ENCODE data around the gene PAX6.

The PAX6 gene

GRCh38 chr11:31796499-31797189, 14.5 kb downstream of the PAX6 start:
- no peak for DNase-seq

GRCh38 chr11:31795706-31796498, 15.2 kb downstream of the PAX6 start:
- DNase-seq: no peak

- DNase-seq: no peak
These were observed 16.6 kb downstream of the PAX6 start for GRCh38 chr11:31794548-31794947.

- DNase-seq: no peak
These were observed 17.9 kb downstream of the PAX6 start for GRCh38 chr11:31793264-31793663.

GRCh38 chr11:31792456-31792855, 18.7 kb downstream of the PAX6 start:
- no peak for DNase-seq

GRCh38 chr11:31792036-31792435, 19.1 kb downstream of the PAX6 start:
- DNase-seq: no peak

GRCh38 chr11:31790649-31791048, 20.5 kb downstream of the PAX6 start:
- no peak for DNase-seq

- DNase-seq: no peak
These were observed 23.0 kb downstream of the PAX6 start for GRCh38 chr11:31788085-31788484.

GRCh38 chr11:31786996-31787685, 24.0 kb downstream of the PAX6 start:
- DNase-seq: no peak

- DNase-seq: no peak
These were observed 26.5 kb downstream of the PAX6 start for GRCh38 chr11:31784611-31785010.

GRCh38 chr11:31783252-31783651, 27.9 kb downstream of the PAX6 start:
- DNase-seq: no peak

- no peak for DNase-seq
These were observed 28.9 kb downstream of the PAX6 start for GRCh38 chr11:31782257-31782656.

GRCh38 chr11:31780480-31780971, 30.6 kb downstream of the PAX6 start:
- DNase-seq: no peak

GRCh38 chr11:31780078-31780477, 31.0 kb downstream of the PAX6 start:
- DNase-seq: no peak

- DNase-seq: no peak
These were observed 31.7 kb downstream of the PAX6 start for GRCh38 chr11:31779374-31779791.

- DNase-seq: no peak
These were observed 38.7 kb downstream of the PAX6 start for GRCh38 chr11:31772412-31772811.

- no peak for DNase-seq
These were observed 41.0 kb downstream of the PAX6 start for GRCh38 chr11:31770011-31770700.

- no peak for DNase-seq
These were observed 42.1 kb downstream of the PAX6 start for GRCh38 chr11:31768749-31769640.

GRCh38 chr11:31767685-31768084, 43.4 kb downstream of the PAX6 start:
- DNase-seq: no peak

- DNase-seq: no peak
These were observed 44.1 kb downstream of the PAX6 start for GRCh38 chr11:31767066-31767465.

GRCh38 chr11:31764766-31765165, 46.4 kb downstream of the PAX6 start:
- peak; percentile 41 for DNase-seq

- no peak for DNase-seq
These were observed 46.9 kb downstream of the PAX6 start for GRCh38 chr11:31764261-31764660.
